Astrocyte of the hippocampus (primary cell): ENCODE data around the gene GNRH2.
"Not testable (repeated sequence)": the region's sequence is repeated elsewhere in the genome, so short reads cannot be mapped to it uniquely, and the experiment has no call there.

Experiments
- DNase-seq: peaks from one replicate; pipeline ENCODE4 v3.0.0; 2011; ENCODE audit warnings: low read depth, low spot score

The GNRH2 gene

DNA sequence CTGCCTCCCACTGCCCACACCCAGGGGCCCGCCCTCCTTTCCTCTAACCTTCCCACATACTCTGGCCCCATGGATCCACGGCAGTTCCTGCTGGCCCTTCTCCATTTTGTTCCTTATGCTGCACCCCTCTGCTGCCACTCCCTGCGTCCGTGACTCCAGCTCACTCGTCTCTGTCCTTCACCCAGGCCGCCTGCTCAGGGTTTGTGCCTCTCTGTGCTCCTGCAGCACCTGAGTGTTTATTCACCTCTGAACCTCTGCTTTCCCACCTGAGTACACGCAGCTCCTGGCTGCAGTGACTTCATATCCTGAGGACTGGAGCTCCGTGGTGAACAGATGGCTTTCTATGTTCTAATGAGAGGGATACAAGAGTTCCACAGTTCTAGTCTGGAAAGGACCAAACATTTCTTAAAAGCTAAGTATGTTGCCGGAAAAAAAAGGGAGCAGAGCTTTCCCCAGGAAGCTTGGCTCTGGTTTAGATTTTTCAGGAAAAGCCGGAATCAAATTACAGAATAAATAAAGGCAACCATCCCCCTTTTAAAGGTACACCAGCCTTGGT, 1.5 kb upstream of the GNRH2 start:
- peak; percentile 23 for DNase-seq

DNA sequence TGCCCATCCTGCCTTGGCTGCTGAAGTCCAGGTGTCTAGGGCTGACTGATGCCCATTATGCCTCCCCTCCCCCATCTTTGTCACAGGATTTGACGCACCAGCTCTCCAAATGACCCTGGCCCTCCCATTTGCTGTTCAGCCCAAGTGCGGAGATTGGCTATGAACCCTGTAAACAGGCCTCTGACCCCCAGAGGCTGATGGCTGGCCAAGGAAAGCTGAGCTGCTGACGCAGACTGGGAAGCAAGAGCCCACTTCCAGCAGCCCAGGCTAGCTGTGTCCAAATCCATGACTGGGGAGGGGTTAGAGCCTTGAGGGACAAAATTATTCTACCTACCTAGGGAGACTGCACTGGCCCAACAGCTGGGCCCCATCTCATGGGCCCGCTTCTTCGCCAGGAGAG, 797 bp upstream of the GNRH2 start:
- no peak for DNase-seq

DNA sequence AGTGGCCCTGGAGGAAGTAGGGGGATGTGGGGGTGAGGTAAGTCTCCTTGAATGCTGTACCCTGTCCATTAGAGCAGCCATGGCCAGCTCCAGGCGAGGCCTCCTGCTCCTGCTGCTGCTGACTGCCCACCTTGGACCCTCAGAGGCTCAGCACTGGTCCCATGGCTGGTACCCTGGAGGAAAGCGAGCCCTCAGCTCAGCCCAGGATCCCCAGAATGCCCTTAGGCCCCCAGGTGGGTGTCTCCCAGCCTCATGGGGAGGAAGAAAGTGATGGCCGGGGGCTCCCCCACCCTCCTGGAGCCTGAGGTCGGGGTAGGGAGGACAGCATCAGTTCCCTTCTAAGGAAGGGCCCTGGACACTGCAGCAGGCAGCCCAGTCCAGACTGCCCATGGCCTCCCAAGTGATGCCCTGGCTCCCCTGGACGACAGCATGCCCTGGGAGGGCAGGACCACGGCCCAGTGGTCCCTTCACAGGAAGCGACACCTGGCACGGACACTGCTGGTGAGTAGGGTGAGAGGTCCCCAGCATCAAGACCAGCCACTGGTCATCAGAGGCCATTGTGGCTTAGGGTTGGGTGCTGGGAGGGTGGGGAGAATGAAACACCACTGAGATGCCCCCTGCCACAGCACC, 1.0 kb downstream of the GNRH2 start:
- no peak for DNase-seq

DNA sequence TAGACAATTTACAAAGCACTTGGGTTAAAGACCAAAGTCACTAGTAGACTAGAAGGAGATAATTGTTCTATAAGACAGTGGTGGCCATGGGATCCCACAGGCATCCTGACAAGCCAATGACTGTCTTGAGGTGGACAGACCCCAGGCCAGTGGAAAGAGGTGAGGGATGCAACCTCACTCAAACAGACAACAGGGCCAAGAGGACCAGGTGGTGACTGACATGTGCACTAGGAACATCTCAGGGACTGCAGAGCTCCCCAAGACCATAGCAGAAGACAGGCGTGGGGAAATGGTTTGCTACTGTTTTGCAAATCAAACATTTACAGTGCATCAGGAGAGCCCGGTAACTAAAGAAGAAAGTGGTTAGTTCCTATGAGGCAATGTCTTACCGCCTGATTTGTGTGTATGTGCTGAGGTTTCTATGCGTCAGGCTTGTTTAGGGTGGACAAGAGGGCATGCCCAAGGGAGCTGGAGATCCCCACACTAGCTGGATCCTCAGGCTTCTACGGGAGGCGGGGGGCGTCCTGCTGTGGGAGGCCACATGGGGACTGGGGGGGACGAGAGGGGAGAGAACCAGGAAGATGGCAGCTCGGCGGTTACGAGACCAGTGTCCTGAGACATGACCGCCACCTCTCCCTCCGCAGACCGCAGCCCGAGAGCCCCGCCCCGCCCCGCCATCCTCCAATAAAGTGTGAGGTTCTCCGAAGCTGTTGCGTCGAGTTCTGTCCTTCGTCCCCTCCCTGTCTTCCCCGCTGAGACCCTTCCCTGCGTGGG, 1.8 kb downstream of the GNRH2 start:
- no peak for DNase-seq

DNA sequence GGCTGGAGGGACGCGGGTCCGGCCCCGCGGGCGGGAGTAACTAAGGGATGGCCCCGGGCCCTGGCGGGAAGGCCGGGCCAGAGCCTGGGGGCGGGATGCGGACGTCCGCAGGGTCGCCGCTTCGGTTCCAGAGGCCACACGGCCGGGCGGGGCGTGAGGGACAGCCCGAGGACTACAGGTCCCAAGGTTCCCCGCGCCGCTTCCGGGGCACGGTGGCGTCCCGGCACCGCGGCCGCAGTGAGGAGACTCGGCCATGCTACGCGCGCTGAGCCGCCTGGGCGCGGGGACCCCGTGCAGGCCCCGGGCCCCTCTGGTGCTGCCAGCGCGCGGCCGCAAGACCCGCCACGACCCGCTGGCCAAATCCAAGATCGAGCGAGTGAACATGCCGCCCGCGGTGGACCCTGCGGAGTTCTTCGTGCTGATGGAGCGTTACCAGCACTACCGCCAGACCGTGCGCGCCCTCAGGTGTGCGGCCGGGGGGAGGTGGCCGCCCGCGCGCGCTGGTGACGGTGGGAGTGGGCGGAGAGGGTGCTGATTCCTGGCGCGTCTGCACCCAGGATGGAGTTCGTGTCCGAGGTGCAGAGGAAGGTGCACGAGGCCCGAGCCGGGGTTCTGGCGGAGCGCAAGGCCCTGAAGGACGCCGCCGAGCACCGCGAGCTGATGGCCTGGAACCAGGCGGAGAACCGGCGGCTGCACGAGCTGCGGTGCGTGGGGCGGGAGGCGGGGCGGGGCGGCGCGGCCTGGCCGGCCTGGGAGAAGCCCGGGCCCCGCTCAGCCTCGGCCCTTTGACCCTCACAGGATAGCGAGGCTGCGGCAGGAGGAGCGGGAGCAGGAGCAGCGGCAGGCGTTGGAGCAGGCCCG, 2.6 kb downstream of the GNRH2 start, which contains the start of gene MRPS26:
Gene MRPS26, plus strand, starts transcription at position 237 of the 861 bp plus-strand sequence. Its CDS starts 17 bp downstream, at position 254.
- peak; percentile 95 for DNase-seq

DNA sequence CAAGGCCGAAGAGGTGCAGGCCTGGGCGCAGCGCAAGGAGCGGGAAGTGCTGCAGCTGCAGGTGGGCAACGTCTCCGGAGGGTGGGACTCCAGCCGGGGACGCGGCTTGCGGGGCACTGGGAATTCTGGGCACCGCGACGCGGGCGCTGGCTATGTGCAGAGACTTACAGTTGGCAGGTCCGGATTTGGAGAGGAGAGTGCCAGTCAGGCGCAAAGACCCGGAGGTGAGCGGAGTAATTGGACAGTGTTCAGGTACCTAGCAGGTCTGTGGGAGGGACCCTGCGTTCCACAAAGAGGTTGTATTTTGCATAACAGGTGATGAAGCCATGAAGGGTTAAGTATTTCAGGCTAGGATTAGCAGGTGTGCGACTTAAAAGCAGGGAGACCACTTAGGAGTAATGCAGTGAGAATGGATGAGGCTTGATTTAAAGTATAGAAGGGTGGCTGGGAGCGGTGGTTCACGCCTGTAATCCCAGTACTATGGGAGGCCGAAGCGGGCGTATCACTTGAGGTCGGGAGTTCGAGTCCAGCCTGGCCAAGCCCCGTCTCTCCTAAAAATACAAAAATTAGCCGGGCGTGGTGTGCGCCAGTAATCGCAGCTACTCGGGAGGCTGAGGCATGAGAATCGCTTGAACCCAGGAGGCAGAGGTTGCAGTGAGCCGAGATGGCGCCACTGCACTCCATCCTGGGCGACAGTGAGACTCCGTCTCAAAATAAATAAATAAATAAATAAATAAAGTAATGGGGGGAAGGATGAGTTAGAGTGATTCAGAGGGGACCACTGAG, 3.4 kb downstream of the GNRH2 start:
- no peak for DNase-seq

DNA sequence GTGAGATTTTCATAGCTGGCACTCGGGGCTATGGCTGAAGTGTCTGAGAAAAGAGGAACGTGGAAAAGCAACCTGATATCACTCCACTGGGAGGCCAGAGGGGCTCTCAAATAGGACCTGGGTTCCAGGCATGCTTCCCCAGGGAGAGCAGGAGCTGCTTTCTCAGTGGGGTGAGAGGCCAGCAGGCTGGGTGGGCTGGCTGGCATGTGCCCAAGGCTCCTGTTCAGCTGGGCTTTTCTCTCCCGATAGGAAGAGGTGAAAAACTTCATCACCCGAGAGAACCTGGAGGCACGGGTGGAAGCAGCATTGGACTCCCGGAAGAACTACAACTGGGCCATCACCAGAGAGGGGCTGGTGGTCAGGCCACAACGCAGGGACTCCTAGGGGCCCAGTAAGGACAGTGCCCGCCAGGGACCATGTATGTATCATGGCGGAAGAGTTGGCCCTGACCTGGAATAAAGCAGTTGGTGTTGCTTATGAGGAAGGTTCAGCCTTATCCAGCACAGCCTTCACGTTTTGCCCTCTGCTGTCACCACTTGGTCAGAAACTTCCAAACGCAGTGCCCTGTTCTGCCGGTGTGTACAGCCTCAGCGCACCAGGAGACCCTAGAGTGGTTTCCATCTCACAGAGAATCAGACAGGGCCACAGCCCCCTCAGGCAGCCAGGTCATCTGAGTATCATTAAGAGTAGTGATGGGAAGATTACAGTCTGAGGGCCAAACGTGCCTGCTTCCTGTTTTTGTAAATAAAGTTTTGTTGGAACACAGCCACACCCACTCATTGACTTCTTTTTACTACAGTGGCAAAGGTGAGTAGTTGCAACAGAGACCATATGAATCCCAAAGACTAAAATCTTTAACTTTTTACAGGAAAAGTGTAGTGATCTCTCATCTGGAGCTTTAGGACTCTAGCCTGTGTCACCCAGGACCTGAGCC, 4.3 kb downstream of the GNRH2 start:
- DNase-seq, result no peak

DNA sequence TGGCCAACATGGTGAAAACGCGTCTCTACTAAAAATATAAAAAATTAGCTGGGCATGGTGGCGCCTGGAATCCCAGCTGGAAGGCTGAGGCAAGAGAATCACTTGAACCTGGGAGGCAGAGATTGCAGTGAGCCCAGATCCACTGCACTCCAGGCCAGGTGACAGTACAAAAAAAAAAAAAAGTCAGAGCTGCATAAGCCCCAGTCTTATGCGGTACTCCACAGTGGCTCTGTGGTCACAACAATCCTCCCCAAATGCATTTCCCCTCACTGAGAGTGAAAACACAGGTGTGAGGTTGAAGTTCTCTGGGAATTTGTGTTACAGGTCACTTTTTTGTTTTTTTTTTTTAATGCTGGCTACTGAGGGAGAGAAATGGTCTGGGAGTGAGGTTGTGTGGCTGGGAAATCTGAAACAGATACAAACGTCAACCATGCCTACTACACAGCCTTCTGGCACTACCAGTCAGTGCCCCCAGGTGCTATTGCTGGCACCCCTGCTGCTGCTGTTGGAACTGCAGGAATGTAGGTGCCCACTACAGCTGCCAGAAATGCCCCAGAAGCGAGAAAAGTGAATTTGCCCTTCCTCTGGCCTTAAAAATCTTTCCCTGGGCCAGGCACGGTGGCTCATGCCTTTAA, 8.1 kb downstream of the GNRH2 start:
- DNase-seq, result no peak

DNA sequence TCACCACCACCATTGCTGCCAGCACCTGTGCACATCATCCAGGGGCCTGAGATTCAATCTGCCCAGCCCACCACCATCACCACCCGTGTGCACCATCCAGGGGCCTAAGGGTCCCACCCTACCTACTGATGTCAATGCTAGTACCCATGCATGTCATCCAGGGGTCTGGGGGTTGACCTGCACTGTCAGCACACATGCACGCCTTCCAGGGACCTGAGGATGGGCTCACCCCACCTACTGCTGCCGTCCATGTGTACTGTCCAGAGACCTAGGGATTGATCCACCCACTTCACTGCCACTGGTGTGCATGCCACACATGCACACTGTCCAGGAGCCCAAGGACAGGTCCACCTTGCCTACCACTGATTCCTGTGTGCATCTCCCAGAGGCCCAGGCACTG, 16.1 kb downstream of the GNRH2 start:
- no peak for DNase-seq

DNA sequence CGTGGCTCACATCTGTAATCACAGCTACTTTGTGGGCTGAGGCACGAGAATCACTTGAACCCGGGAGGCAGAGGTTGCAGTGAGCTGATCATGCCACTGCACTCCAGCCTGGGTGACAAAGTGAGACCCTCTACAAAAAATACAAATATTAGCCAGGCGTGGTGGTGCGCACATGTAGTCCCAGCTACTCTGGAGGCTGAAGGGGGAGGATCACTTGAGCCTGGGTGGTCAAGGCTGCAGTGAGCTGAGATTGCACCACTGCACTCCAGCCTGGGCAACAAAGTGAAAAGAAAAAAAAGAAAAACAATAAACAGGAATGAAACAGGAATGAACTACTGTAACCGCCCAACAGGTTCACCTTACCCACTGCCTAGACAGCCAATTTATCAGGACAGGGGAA, 20.7 kb downstream of the GNRH2 start:
- not testable (repeated sequence) for DNase-seq

DNA sequence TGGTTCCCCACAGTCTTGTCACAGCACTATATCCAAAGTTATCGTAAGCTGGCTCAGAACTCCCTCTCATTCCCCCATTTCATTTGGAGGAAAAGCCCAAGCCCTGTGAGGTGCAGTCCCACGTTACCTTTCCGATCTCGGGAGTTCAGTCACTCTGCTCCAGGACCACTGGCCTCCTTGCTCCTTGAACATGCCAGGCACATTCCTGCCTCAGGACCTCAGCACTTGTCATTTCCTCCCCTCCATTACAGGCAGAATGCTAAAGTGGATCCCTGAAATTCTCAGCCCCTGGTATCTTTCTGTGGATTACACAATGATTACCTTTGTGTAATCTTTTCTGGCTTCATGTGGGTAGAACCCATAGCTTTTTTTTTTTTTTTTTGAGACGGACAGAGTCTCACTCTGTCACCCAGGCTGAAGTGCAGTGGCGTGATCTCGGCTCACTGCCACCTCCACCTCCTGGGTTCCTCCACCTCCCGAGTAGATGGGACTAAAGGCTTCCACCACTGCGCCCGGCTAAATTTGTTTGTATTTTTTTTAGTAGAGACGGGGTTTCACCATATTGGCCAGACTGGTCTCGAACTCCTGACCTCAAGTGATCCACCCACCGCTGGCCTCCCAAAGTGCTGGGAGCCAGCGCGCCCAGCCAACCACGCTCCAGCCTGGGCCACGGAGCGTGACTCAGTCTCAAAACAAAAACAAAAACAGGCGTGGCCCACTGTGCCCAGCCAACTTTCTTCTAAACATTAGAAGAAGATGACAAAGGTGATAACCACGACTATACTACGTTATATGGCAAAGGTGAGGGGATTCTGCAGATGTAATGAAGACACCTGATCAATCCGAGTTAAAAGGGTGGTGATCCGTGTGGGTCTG, 24.0 kb downstream of the GNRH2 start:
- peak; percentile 50 for DNase-seq

DNA sequence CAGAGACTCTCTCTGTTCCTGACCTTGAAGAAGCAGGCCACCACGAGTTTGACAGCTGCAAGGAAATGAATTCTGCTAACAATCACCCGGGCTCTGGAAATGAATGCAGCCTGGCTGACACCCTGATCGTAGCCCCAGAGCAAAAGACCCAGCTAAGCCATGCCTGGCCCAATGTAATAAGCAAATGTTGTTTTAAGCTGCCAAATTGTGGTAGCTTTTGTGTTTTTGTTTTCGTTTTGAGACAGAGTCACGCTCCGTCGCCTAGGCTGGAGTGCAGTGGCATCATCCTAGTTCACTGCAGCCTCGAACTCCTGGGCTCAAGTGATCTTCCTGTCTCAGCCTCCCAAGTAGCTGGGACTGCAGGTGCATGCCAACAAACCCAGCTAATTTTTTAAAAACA, 24.7 kb downstream of the GNRH2 start:
- DNase-seq, result no peak

DNA sequence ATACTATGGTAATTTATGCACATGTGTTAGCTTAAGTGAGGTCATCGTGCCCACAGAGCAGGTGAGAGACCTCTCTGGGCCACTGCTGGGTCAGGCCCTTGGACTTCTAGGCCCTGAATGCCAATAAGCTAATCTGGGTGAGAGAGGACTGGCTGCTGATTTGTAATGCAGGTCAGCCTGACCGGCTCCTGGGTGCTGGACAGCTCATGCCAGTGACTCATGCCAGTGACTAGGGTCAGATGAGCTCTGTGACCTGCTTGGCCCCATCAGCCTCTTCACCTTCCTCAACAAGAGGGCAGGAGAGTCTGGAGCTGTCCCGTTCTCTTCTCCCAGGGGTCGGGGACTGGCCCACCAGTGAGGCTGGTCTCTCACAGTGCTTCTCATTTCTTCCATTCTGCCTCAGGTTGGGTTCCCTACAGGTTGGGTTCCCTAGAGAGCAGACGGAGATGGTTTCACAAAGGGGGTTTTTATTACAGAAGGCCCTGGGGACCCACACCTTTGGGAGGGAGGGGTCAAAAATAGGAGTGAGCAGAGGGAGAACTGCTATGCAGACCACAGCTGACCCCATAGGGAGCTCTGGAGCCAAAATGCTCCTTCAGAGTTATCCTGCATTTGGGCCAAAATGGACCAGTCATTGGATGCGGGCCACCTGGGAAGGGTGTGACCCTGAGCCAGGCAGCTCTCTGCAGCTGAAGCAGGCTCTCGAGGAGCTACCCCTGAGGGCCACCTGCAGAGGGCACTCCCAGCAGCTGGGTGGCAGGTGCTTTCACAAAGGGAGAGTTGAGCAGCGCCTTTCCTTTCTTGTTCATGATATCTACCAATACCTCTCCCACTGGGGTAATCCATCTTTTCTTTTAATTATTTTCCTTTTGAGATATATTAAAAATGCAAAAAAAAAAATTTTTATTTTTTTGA, 25.8 kb downstream of the GNRH2 start:
- DNase-seq, result peak; percentile 32

DNA sequence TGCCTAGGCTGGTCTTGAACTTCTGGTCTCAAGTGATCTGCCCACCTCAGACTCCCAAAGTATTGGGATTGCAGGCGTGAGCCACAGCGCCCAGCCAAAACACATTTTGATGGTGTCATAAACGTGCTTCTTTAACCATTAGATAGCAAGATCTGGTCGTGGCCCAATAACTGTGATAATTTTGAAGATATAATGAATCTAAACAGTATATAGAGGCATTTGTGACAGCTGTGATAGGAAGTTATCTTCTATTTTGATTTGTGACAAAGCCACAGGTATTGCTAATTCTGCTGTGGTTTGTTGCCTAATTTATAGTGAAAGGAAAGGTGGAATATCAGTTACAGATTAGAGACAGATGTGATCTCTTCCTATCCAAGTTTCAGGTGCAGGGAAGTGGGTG, 27.3 kb downstream of the GNRH2 start:
- DNase-seq, result no peak

DNA sequence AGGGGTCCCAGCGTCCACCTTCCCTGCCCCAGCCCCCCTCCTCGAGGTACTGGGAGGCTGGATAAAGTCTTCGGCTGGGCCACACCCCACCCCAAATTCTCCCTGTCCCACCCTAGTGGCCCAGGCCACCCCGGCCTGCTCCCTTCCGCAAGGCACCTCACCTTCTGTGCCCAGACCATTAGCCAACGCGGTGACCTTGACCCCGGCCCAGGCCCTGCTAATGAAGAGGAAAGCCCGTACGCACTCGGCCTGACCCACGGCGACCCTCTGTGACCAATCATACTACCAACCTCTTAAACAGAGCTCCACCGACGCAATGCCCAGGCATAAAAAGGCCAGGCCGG, 27.8 kb downstream of the GNRH2 start:
- no peak for DNase-seq

DNA sequence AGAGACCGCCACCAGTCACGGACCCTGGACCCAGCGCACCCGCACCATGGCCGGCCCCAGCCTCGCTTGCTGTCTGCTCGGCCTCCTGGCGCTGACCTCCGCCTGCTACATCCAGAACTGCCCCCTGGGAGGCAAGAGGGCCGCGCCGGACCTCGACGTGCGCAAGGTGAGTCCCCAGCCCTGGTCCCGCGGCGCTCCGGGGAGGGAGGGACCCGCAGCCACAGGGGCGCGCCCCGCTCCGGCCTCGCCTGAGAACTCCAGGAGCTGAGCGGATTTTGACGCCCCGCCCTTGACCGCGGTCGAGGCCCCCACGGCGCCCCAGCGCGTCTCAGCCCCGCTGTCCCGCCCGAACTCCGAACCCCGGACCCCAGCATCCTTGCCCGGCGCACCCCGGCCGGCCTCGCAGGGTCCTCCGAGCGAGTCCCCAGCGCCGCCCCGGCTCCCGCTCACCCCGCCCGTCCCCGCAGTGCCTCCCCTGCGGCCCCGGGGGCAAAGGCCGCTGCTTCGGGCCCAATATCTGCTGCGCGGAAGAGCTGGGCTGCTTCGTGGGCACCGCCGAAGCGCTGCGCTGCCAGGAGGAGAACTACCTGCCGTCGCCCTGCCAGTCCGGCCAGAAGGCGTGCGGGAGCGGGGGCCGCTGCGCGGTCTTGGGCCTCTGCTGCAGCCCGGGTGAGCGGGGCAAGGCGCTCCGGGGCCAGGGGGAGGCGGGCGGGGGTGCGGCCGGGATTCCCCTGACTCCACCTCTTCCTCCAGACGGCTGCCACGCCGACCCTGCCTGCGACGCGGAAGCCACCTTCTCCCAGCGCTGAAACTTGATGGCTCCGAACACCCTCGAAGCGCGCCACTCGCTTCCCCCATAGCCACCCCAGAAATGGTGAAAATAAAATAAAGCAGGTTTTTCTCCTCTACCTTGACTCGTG, 28.4 kb downstream of the GNRH2 start, which contains the start of gene OXT:
Gene OXT, plus strand, starts transcription at position 11 of the 920 bp plus-strand sequence. Its CDS starts 36 bp downstream, at position 47.
- DNase-seq, result peak; percentile 30
